IMR-90 (cell line): ENCODE results near the gene B3GNT5. TPM values are rescaled to one million over a fixed set of nuclear protein-coding genes. Genes with fewer than 3 reads are reported as not detected.

ENCODE experiments used
- ATAC-seq: fragments of 200-7000 bp; cut with Tn5 transposase; 2 replicates; pipeline ENCODE4 v1.9.1; 2020; ENCODE audit warnings: low read depth, mild to moderate bottlenecking, moderate library complexity
- BruUV-seq: library from RNA; stranded (reverse); fragments of 400-500 nt; replicated peaks from 2 replicates; lab custom pipeline; 2021; lab: Mats Ljungman, UMichigan
- CTCF ChIA-PET: fragments of 300-600 bp; formaldehyde crosslinking; extraction: SDS; loops from one replicate; lab custom pipeline; 2021; ENCODE audit warnings: antibody characterized with exemption; lab: Yijun Ruan, JAX
- POLR2A ChIA-PET: fragments of 300-600 bp; sonication (Branson Sonifier 250); formaldehyde crosslinking; loops from one replicate; lab custom pipeline; 2022; ENCODE audit warnings: antibody characterized with exemption; ENCODE audit not compliant: unreplicated experiment; lab: Charles Lee
- DNase-seq: peaks from one replicate; pipeline ENCODE4 v3.0.0; 2013
- H2AFZ ChIP-seq: replicated peaks from 2 replicates; pipeline ENCODE3; 2013; ENCODE audit warnings: low read length, mild to moderate bottlenecking; ENCODE audit not compliant: poor library complexity
- H2AK5ac ChIP-seq: 2 replicates; pipeline ENCODE4 v1.6.1; 2013; ENCODE audit warnings: low read depth, low read length, inconsistent platforms
- H2AK9ac ChIP-seq: replicated peaks from 2 replicates; pipeline ENCODE3; 2013; ENCODE audit warnings: mild to moderate bottlenecking, low read depth, low read length, moderate library complexity; ENCODE audit not compliant: poor library complexity
- H2BK120ac ChIP-seq: 2 replicates; pipeline ENCODE4 v1.6.1; 2013; ENCODE audit warnings: low read depth, low read length, inconsistent platforms
- H2BK15ac ChIP-seq: 3 replicates; pipeline ENCODE4 v1.6.1; 2013; ENCODE audit warnings: low read depth, low read length, inconsistent platforms
- H2BK20ac ChIP-seq: 2 replicates; pipeline ENCODE4 v1.6.1; 2013; ENCODE audit warnings: low read depth, mild to moderate bottlenecking, inconsistent platforms, low read length, moderate library complexity
- H2BK5ac ChIP-seq: 2 replicates; pipeline ENCODE4 v1.6.1; 2013; ENCODE audit warnings: mild to moderate bottlenecking, low read depth, low read length, inconsistent platforms; ENCODE audit not compliant: poor library complexity, severe bottlenecking
- H3K14ac ChIP-seq: replicated peaks from 2 replicates; pipeline ENCODE4 v1.6.1; 2013; ENCODE audit warnings: low read depth, low read length, inconsistent platforms
- H3K18ac ChIP-seq: 2 replicates; pipeline ENCODE4 v1.6.1; 2013; ENCODE audit warnings: low read depth, low read length, control low read depth
- H3K23ac ChIP-seq: 2 replicates; pipeline ENCODE4 v1.6.1; 2013; ENCODE audit warnings: low read depth, low read length, inconsistent platforms
- H3K27ac ChIP-seq: 2 replicates; pipeline ENCODE4 v1.5.1; 2013; ENCODE audit warnings: mild to moderate bottlenecking, control low read depth, low read length; ENCODE audit not compliant: insufficient read depth
- H3K27me3 ChIP-seq: 2 replicates; pipeline ENCODE4 v1.6.1; 2013; ENCODE audit warnings: low read length; ENCODE audit not compliant: control insufficient read depth, insufficient read depth
- H3K36me3 ChIP-seq: 2 replicates; pipeline ENCODE4 v1.6.1; 2013; ENCODE audit warnings: low read length, mixed read lengths; ENCODE audit not compliant: control insufficient read depth, insufficient read depth
- H3K4ac ChIP-seq: 2 replicates; pipeline ENCODE4 v1.6.1; 2013; ENCODE audit warnings: low read depth, low read length, inconsistent platforms
- H3K4me1 ChIP-seq: 2 replicates; pipeline ENCODE4 v1.6.1; 2013; ENCODE audit warnings: low read length, mixed read lengths; ENCODE audit not compliant: control insufficient read depth, insufficient read depth
- H3K4me2 ChIP-seq: 2 replicates; pipeline ENCODE4 v1.6.1; 2013; ENCODE audit warnings: low read depth, mild to moderate bottlenecking, control low read depth, low read length, moderate library complexity
- H3K4me3 ChIP-seq: 2 replicates; pipeline ENCODE4 v1.5.1; 2013; ENCODE audit warnings: low read depth, mild to moderate bottlenecking, control low read depth, low read length, moderate library complexity; ENCODE audit not compliant: insufficient read depth
- H3K56ac ChIP-seq: 2 replicates; pipeline ENCODE4 v1.6.1; 2013; ENCODE audit warnings: low read length, inconsistent platforms; ENCODE audit not compliant: insufficient read depth; ENCODE audit errors: extremely low read depth
- H3K79me1 ChIP-seq, 2 experiments: 2 replicates each; pipeline ENCODE4 v1.6.1; 2013; ENCODE audit warnings: low read length in 2 of 2, inconsistent platforms in 1 of 2, low read depth in 1 of 2
- H3K9ac ChIP-seq: 2 replicates; pipeline ENCODE4 v1.6.1; 2013; ENCODE audit warnings: low read depth, low read length, control low read depth
- H3K9me1 ChIP-seq: 2 replicates; pipeline ENCODE4 v1.6.1; 2013; ENCODE audit warnings: low read length, inconsistent platforms; ENCODE audit not compliant: insufficient read depth
- H3K9me3 ChIP-seq: 2 replicates; pipeline ENCODE4 v1.6.1; 2013; ENCODE audit warnings: low read length; ENCODE audit not compliant: control insufficient read depth, insufficient read depth
- H4K20me1 ChIP-seq: 2 replicates; pipeline ENCODE4 v1.6.1; 2013; ENCODE audit warnings: low read length, inconsistent platforms; ENCODE audit not compliant: insufficient read depth
- H4K5ac ChIP-seq: 2 replicates; pipeline ENCODE4 v1.6.1; 2013; ENCODE audit warnings: mild to moderate bottlenecking, low read depth, low read length, control low read depth
- H4K8ac ChIP-seq, 2 experiments: 2 replicates each; pipeline ENCODE4 v1.6.1; 2013; ENCODE audit warnings: low read depth in 2 of 2, low read length in 2 of 2, control low read depth in 1 of 2, inconsistent platforms in 1 of 2
- H4K91ac ChIP-seq: 2 replicates; pipeline ENCODE4 v1.6.1; 2013; ENCODE audit warnings: low read depth, low read length, inconsistent platforms; ENCODE audit not compliant: insufficient read depth
- BHLHE40 ChIP-seq: fragments of 150-350 bp; IDR thresholded peaks from 2 replicates; pipeline ENCODE4 v1.6.1; 2016; ENCODE audit warnings: mild to moderate bottlenecking, low read depth, low read length
- CEBPB ChIP-seq: IDR thresholded peaks from 2 replicates; pipeline ENCODE4 v1.6.1; 2012; ENCODE audit warnings: low read depth, low read length, improper control_type of control experiment
- CHD1 ChIP-seq: IDR thresholded peaks from 2 replicates; pipeline ENCODE4 v1.6.1; 2012; ENCODE audit warnings: low read depth, low read length, improper control_type of control experiment
- CTCF ChIP-seq: conservative IDR thresholded peaks from 2 replicates; pipeline ENCODE4 v1.5.1; 2012; ENCODE audit warnings: mild to moderate bottlenecking, low read depth, low read length, improper control_type of control experiment
- ELK1 ChIP-seq: fragments of 150-350 bp; IDR thresholded peaks from 2 replicates; pipeline ENCODE4 v1.6.1; 2016; ENCODE audit warnings: low read depth, mild to moderate bottlenecking, low read length, moderate library complexity, borderline replicate concordance
- FOS ChIP-seq: fragments of 150-350 bp; IDR thresholded peaks from 2 replicates; pipeline ENCODE4 v1.6.1; 2016; ENCODE audit warnings: low read depth, low read length
- MAFK ChIP-seq: IDR thresholded peaks from 2 replicates; pipeline ENCODE4 v1.6.1; 2012; ENCODE audit warnings: low read depth, low read length, improper control_type of control experiment
- MXI1 ChIP-seq: IDR thresholded peaks from 2 replicates; pipeline ENCODE4 v1.6.1; 2012; ENCODE audit warnings: low read depth, mild to moderate bottlenecking, low read length, moderate library complexity, borderline replicate concordance
- NFE2L2 ChIP-seq: fragments of 150-350 bp; IDR thresholded peaks from 2 replicates; pipeline ENCODE4 v1.6.1; 2016; ENCODE audit warnings: low read depth, mild to moderate bottlenecking, low read length
- POLR2A ChIP-seq: IDR thresholded peaks from 2 replicates; pipeline ENCODE4 v1.6.1; 2012; ENCODE audit warnings: mild to moderate bottlenecking, low read depth, low read length
- RAD21 ChIP-seq: IDR thresholded peaks from 2 replicates; pipeline ENCODE4 v1.6.1; 2012; ENCODE audit warnings: low read length, improper control_type of control experiment
- RCOR1 ChIP-seq: IDR thresholded peaks from 2 replicates; pipeline ENCODE4 v1.6.1; 2012; ENCODE audit warnings: mild to moderate bottlenecking, low read length, improper control_type of control experiment; ENCODE audit not compliant: insufficient replicate concordance
- SMC3 ChIP-seq: fragments of 150-350 bp; IDR thresholded peaks from 2 replicates; pipeline ENCODE4 v1.6.1; 2016; ENCODE audit warnings: low read depth, mild to moderate bottlenecking, antibody characterized with exemption, low read length, moderate library complexity
- USF2 ChIP-seq: fragments of 150-350 bp; IDR thresholded peaks from 2 replicates; pipeline ENCODE4 v1.6.1; 2017; ENCODE audit warnings: mild to moderate bottlenecking, antibody characterized with exemption, low read length, low read depth
- WGBS, 2 experiments: methylation state at CpG; one replicate each; pipeline versions ENCODE4 v1.1.5 to v1.1.7; 2013; ENCODE audit warnings: missing lambda C conversion rate in 2 of 2; ENCODE audit not compliant: insufficient read length in 1 of 2; ENCODE audit errors: extremely low coverage in 2 of 2; 5-methylcytosine and 5-hydroxymethylcytosine counted together
- dilution Hi-C: fragments of 300-500 bp; cut with HindIII; formaldehyde crosslinking; loops from one replicate; pipeline ENCODE4 v1.14.3; 2018; ENCODE audit warnings: low sequenced_read_pairs; ENCODE audit not compliant: unreplicated experiment
- in situ Hi-C: fragments of 300-500 bp; cut with MboI; formaldehyde crosslinking; loops from 3 replicates; pipeline ENCODE4 v1.14.3; 2019; ENCODE audit warnings: low sequenced_read_pairs, inconsistent platforms, mixed read lengths
- intact Hi-C: fragments of 100-400 bp; cut with micrococcal nuclease; formaldehyde crosslinking; loops from 2 replicates; pipeline ENCODE4 v1.10.0; 2022
- polyA plus RNA-seq, 3 experiments: library from polyadenylated mRNA; depleted of rRNA; stranded (reverse); fragments of >200 nt; gene quantifications; 2 replicates each; pipeline ENCODE4 v1.2.3, GENCODE V29; 2012; ENCODE audit warnings: low replicate concordance in 1 of 3
- total RNA-seq: library from RNA; depleted of rRNA; stranded (reverse); fragments of >200 nt; gene quantifications from 2 replicates; pipeline ENCODE4 v1.2.3, GENCODE V29; 2012

Gene B3GNT5
- total and polyA plus RNA-seq, 2 of the 4 experiments (the other 2 are of a cell fraction): 1.6 to 3.4 TPM

- Histone ChIP-seq H4K91ac (no peak overlapping the region), H2AK5ac (no peak overlapping the region), H3K4me1 (no peaks in the 10 kb centered on the region), H4K8ac (no peak overlapping the region), H4K20me1 (no peaks in the 10 kb centered on the region), H4K5ac (no peak overlapping the region), H3K79me1 (no peaks in the 10 kb centered on the region), H3K9me1 (no peaks in the 10 kb centered on the region), H3K23ac (no peak overlapping the region), H2BK20ac (no peak overlapping the region), H3K36me3 (no peaks in the 10 kb centered on the region), H2BK15ac (no peak overlapping the region), H3K27ac (no peak overlapping the region), H2AK9ac (no peak overlapping the region), H3K4ac (no peak overlapping the region), H3K9me3 (no peaks in the 10 kb centered on the region), H3K18ac (no peak overlapping the region), H2BK120ac (no peak overlapping the region), H3K14ac (no peak overlapping the region), H3K56ac (no peak overlapping the region), H3K9ac (no peak overlapping the region), H3K27me3 (peaks cover 30% of the 10 kb centered on the region), H3K4me2 (no peak overlapping the region), H3K4me3 (no peak overlapping the region), H2BK5ac (no peak overlapping the region), H2AFZ (no peak overlapping the region)
- BruUV-seq: no TSS peak
- WGBS, 2 experiments: no CpG with 5 or more reads among the region's 2 CpGs
- no peak for TF ChIP-seq CEBPB
- no peak for TF ChIP-seq RAD21
- TF ChIP-seq SMC3: no peak
- no peak for TF ChIP-seq FOS
- TF ChIP-seq MXI1: no peak
- TF ChIP-seq ELK1: no peak
- no peak for TF ChIP-seq CTCF
- no peak for TF ChIP-seq MAFK
- TF ChIP-seq BHLHE40: no peak
- no peak for TF ChIP-seq USF2
- no peak for TF ChIP-seq NFE2L2
- no peak for TF ChIP-seq CHD1
- TF ChIP-seq RCOR1: no peak
- no peak for TF ChIP-seq POLR2A
- intact Hi-C loops (no loop called here), in situ Hi-C loops (no loop called here), dilution Hi-C loops (no loop called here)
- no peak for ATAC-seq
- POLR2A ChIA-PET: no interaction called here
- no peak for DNase-seq
- CTCF ChIA-PET: no interaction called here
These were observed 38.8 kb upstream of the B3GNT5 start for GRCh38 chr3:183214277-183214612.
